Measurements from ENCODE around the gene C22orf31. TPM values are rescaled to one million over a fixed set of nuclear protein-coding genes. Genes with fewer than 3 reads are reported as not detected.

The C22orf31 gene
- total RNA-seq, 1 experiment from 2014 or later: not detected

GRCh38 chr22:29014773-29015172 lies 46.9 kb downstream of the C22orf31 start:
- Mint-ChIP-seq H3K27me3 (ENCODE audit: insufficient read depth, unreplicated experiment) (no peaks in the 10 kb centered on the region), H3K4me1 (ENCODE audit: insufficient read depth, unreplicated experiment) (no peaks in the 10 kb centered on the region), H3K9me3 (ENCODE audit: unreplicated experiment) (peaks cover 11% of the 10 kb centered on the region), H3K4me3 (ENCODE audit: unreplicated experiment) (no peak overlapping the region), H3K27ac (ENCODE audit: low read depth, unreplicated experiment) (no peak overlapping the region), H3K36me3 (ENCODE audit: insufficient read depth, unreplicated experiment) (peaks cover 5% of the 10 kb centered on the region)
- TF ChIP-seq, protein P1, sequence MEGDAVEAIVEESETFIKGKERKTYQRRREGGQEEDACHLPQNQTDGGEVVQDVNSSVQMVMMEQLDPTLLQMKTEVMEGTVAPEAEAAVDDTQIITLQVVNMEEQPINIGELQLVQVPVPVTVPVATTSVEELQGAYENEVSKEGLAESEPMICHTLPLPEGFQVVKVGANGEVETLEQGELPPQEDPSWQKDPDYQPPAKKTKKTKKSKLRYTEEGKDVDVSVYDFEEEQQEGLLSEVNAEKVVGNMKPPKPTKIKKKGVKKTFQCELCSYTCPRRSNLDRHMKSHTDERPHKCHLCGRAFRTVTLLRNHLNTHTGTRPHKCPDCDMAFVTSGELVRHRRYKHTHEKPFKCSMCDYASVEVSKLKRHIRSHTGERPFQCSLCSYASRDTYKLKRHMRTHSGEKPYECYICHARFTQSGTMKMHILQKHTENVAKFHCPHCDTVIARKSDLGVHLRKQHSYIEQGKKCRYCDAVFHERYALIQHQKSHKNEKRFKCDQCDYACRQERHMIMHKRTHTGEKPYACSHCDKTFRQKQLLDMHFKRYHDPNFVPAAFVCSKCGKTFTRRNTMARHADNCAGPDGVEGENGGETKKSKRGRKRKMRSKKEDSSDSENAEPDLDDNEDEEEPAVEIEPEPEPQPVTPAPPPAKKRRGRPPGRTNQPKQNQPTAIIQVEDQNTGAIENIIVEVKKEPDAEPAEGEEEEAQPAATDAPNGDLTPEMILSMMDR (IDR thresholded peaks at IDR 0.05; ENCODE audit: unreplicated experiment): no peak
- intact Hi-C loops (cut with micrococcal nuclease): no loop called here
- CTCF ChIA-PET: interaction anchor here (1.0 to 2.3 kb wide), 3 partner anchors 25 to 186 kb away, joined by 3 to 6 read pairs (median 3); no protein-coding TSS in a partner anchor
- POLR2A ChIA-PET: no interaction called here
- DNase-seq (ENCODE audit: unreplicated experiment): no peak
- BruUV-seq (replicated peaks): no TSS peak

DNA sequence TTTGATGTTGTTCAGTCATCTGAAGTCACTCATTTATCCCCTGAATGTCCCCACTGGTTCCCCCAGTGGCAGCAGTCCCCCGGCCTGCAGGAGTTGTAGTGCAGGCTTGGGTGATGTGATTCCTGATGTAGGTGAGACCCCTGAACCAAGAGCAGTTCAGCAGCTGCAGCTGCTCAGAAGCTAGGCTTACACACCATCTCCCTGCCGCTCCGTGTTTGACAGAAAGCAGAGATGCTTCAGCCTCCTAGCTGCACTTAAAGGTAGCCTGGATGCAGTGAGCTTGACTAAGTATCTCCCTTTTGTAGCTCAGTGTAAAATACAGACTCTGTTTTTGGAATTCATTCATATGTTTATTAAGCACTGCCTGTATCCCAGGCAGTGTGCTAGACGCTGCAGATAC lies 47.3 kb downstream of the C22orf31 start:
- H3K27ac Mint-ChIP-seq (ENCODE audit: low read depth, unreplicated experiment): no peak overlapping the region
- intact Hi-C loops (cut with micrococcal nuclease): no loop called here
- no TSS peak for BruUV-seq (replicated peaks)

GRCh38 chr22:29012952-29013351 lies 48.7 kb downstream of the C22orf31 start:
- Mint-ChIP-seq H3K27me3 (ENCODE audit: insufficient read depth, unreplicated experiment) (no peaks in the 10 kb centered on the region), H3K27ac (ENCODE audit: low read depth, unreplicated experiment) (no peak overlapping the region), H3K4me1 (ENCODE audit: insufficient read depth, unreplicated experiment) (no peaks in the 10 kb centered on the region), H3K36me3 (ENCODE audit: insufficient read depth, unreplicated experiment) (peaks cover 5% of the 10 kb centered on the region), H3K4me3 (ENCODE audit: unreplicated experiment) (no peak overlapping the region), H3K9me3 (ENCODE audit: unreplicated experiment) (peaks cover 3% of the 10 kb centered on the region)
- ChIA-PET POLR2A (no interaction called here), CTCF (interaction anchor here (0.5 to 1.4 kb wide), 2 partner anchors 9 to 27 kb away, joined by 3 to 5 read pairs; no protein-coding TSS in a partner anchor)
- no peak for DNase-seq (ENCODE audit: unreplicated experiment)
- TF ChIP-seq, protein P1 (IDR thresholded peaks at IDR 0.05; ENCODE audit: unreplicated experiment): no peak
- BruUV-seq (replicated peaks): no TSS peak
- intact Hi-C loops (cut with micrococcal nuclease): no loop called here

More for the DNA sequence above, 47.3 kb downstream of the C22orf31 start:
- H3K9me3 Mint-ChIP-seq (ENCODE audit: unreplicated experiment): peaks cover 11% of the 10 kb centered on the region
- H3K4me3 Mint-ChIP-seq (ENCODE audit: unreplicated experiment): no peak overlapping the region
- TF ChIP-seq, protein P1 (IDR thresholded peaks at IDR 0.05; ENCODE audit: unreplicated experiment): no peak
- DNase-seq (ENCODE audit: unreplicated experiment): no peak
- H3K4me1 Mint-ChIP-seq (ENCODE audit: insufficient read depth, unreplicated experiment): no peaks in the 10 kb centered on the region
- peaks cover 5% of the 10 kb centered on the region for H3K36me3 Mint-ChIP-seq (ENCODE audit: insufficient read depth, unreplicated experiment)
- ChIA-PET CTCF (interaction anchor here (1.1 to 2.3 kb wide), 3 partner anchors 10 to 186 kb away, joined by 3 to 6 read pairs (median 5); no protein-coding TSS in a partner anchor), POLR2A (no interaction called here)
- H3K27me3 Mint-ChIP-seq (ENCODE audit: insufficient read depth, unreplicated experiment): no peaks in the 10 kb centered on the region

DNA sequence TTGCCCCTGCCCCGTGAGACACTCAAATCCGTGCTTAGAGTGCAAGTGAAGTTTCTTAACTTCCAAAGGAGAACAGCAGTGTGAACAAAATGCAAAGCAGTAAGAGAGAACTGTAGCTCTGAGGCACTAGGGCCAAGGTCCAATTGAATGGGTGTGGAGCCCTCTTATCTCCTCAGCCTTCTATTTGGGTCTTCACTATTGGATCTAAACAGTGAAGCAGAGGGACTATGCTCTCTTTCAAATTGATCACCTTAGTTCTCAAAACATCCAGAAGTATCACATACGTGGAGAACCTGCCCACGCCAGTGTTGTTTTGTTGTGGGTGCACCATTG lies 49.6 kb downstream of the C22orf31 start:
- Mint-ChIP-seq H3K36me3 (ENCODE audit: insufficient read depth, unreplicated experiment) (peaks cover 5% of the 10 kb centered on the region), H3K4me3 (ENCODE audit: unreplicated experiment) (no peak overlapping the region), H3K4me1 (ENCODE audit: insufficient read depth, unreplicated experiment) (no peaks in the 10 kb centered on the region), H3K27ac (ENCODE audit: low read depth, unreplicated experiment) (no peak overlapping the region), H3K27me3 (ENCODE audit: insufficient read depth, unreplicated experiment) (no peaks in the 10 kb centered on the region), H3K9me3 (ENCODE audit: unreplicated experiment) (no peaks in the 10 kb centered on the region)
- POLR2A ChIA-PET: interaction anchor here (0.7 kb wide), 1 partner anchor 76 kb away, joined by 3 read pairs; no protein-coding TSS in a partner anchor
- no peak for DNase-seq (ENCODE audit: unreplicated experiment)
- TF ChIP-seq, protein P1 (IDR thresholded peaks at IDR 0.05; ENCODE audit: unreplicated experiment): no peak
- BruUV-seq (replicated peaks): no TSS peak
- intact Hi-C loops (cut with micrococcal nuclease): no loop called here
- CTCF ChIA-PET: interaction anchor here (0.5 to 0.9 kb wide), 3 partner anchors 28 to 128 kb away, joined by 3 to 4 read pairs (median 3); no protein-coding TSS in a partner anchor
